Effector memory CD8-positive, alpha-beta T cell (primary cell): ENCODE measurements around the gene CRYBG2.
A peak's percentile ranks its signal among the peaks of the same experiment; 100 is the strongest.

Source experiments
- ATAC-seq: fragments of 150-1000 bp; cut with Tn5 transposase; replicated peaks from 2 replicates; pipeline ENCODE4 v1.10.0; 2021; ENCODE audit warnings: mild to moderate bottlenecking, moderate library complexity
- DNase-seq, 3 experiments: peaks; one replicate each; pipeline ENCODE4 v3.0.0; 2021
- H3K27ac Mint-ChIP-seq, 2 donors: one replicate each; pipeline ENCODE4 v1.8.0; 2022; ENCODE audit warnings: mild to moderate bottlenecking in 2 of 2, mixed read lengths in 2 of 2, moderate library complexity in 2 of 2
- H3K27me3 Mint-ChIP-seq, 2 donors: one replicate each; pipeline ENCODE4 v1.8.0; 2022; ENCODE audit warnings: mixed read lengths in 2 of 2
- H3K36me3 Mint-ChIP-seq: one replicate; pipeline ENCODE4 v1.8.0; 2022; ENCODE audit warnings: mild to moderate bottlenecking, moderate library complexity, mixed read lengths; ENCODE audit not compliant: insufficient read depth
- H3K4me1 Mint-ChIP-seq, 2 donors: one replicate each; pipeline ENCODE4 v1.8.0; 2022; ENCODE audit warnings: low read depth in 2 of 2, mixed read lengths in 2 of 2
- H3K4me3 Mint-ChIP-seq, 2 donors: one replicate each; pipeline ENCODE4 v1.8.0; 2022; ENCODE audit warnings: mild to moderate bottlenecking in 2 of 2, mixed read lengths in 2 of 2, moderate library complexity in 2 of 2
- H3K9me3 Mint-ChIP-seq, 2 donors: one replicate each; pipeline ENCODE4 v1.8.0; 2022; ENCODE audit warnings: mixed read lengths in 2 of 2

CRYBG2 gene

GRCh38 chr1:26363549-26364448, 9.9 kb upstream of the CRYBG2 start:
- Mint-ChIP-seq H3K9me3 (no peaks in the 10 kb centered on the region), H3K36me3 (peaks cover 43% of the 10 kb centered on the region), H3K27ac (peak overlapping the region in 1 of 2 donors; percentile 75), H3K4me1 (peaks cover 48 to 49% of the 10 kb centered on the region in 2 donors), H3K4me3 (peak overlapping the region in 1 of 2 donors; percentile 45), H3K27me3 (peaks cover 38 to 65% of the 10 kb centered on the region in 2 donors)
- DNase-seq (peak; percentile 83 to 87 (median 85)), ATAC-seq (peak; percentile 71)

DNA sequence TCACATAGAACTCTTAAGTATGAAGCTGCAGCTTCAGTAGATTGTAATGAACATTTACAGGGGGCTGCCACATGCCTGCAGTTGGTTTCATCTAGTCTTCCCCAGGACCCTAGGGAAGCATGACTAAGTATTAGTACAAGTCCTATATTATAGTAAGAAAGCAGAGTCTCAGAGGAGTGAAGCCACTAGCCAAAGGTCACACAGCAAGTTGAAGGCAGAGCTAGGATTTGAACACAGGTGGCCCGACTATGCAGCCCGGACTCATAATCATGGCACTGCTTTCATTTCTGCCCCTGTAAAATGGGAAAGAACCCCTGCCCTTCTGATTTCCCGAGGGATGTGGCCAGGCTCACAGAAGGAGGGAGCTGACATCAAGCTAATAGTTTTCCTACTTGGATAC, 8.4 kb upstream of the CRYBG2 start:
- H3K4me3 Mint-ChIP-seq = no peak overlapping the region

DNA sequence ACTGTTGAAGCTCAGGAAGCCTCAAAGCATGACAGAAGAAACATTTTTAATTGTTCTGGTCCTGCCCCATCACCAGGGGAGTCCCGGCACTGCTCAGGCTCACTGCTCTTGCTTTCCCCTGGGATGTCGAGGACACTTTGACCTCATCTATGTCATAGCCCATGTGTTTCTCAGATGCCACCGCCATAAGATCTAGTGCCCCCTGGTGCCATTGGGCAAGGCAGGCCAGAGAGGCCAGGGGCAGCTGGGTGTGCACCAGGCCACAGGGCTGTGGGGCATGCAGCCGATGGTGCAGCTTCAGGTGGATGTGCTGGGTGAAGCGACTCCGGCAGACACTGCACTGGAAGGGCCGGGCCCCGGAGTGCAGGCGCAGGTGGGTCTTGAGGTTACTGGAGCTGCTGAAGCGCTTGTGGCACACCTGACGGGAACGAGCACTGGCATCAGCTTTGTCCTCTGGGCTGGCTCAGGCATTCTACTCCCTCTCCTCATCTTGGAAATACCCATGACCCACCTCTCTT, 7.7 kb upstream of the CRYBG2 start:
- Mint-ChIP-seq H3K4me1 (peaks cover 43 to 47% of the 10 kb centered on the region in 2 donors), H3K9me3 (no peaks in the 10 kb centered on the region), H3K4me3 (peak overlapping the region in 1 of 2 donors; percentile 80), H3K27ac (no peak overlapping the region), H3K27me3 (peaks cover 39 to 56% of the 10 kb centered on the region in 2 donors), H3K36me3 (peaks cover 37% of the 10 kb centered on the region)
- DNase-seq (no peak), ATAC-seq (no peak)

More for the DNA sequence above, 8.4 kb upstream of the CRYBG2 start:
- no peaks in the 10 kb centered on the region for H3K9me3 Mint-ChIP-seq
- H3K36me3 Mint-ChIP-seq = peaks cover 44% of the 10 kb centered on the region
- peaks cover 39 to 61% of the 10 kb centered on the region in 2 donors for H3K27me3 Mint-ChIP-seq
- H3K4me1 Mint-ChIP-seq = peaks cover 43 to 49% of the 10 kb centered on the region in 2 donors
- H3K27ac Mint-ChIP-seq = no peak overlapping the region
- DNase-seq (no peak), ATAC-seq (no peak)

DNA sequence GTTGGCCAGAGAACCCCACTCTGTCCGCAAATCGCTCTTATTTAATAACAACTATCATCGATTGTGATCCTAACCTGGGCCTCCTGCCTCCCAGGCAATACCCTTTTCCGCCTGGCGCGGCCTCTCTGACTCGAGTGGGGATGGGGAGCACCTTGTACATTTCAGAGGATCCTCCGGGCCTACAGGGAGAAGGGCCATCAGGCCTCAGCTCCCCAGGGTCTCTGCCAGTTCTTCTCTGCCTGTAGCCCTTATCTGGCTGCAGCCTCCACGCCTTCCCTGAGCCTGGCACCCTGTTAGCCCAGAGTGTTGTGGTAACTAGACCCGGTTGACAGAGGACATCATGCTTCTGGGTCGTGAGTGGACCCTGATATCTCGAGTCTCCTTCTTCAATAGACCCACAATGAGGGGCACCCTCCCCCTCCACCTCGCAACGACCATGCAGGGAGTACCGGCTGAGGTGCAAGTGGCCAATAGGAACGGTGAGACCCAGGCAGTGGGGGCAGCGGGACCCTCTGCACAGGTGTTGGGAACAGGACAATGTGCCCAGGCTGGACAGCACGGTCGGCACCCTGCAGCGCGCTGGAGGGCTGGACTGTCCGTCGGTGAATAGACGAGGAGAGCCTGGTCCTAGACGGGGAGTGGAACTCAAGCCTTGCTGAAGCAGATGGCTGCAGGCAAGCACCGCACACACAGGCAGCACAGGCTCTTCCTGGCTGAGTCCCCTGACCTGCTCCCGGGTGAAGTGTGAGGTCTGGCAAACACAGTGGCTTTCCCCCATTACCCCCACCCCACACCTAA, 7.1 kb upstream of the CRYBG2 start:
- no peaks in the 10 kb centered on the region for H3K9me3 Mint-ChIP-seq
- peaks cover 43 to 45% of the 10 kb centered on the region in 2 donors for H3K4me1 Mint-ChIP-seq
- H3K4me3 Mint-ChIP-seq = peak overlapping the region; percentile 71 to 80
- H3K27me3 Mint-ChIP-seq = peaks cover 39 to 56% of the 10 kb centered on the region in 2 donors
- peak overlapping the region in 1 of 2 donors; percentile 83 for H3K27ac Mint-ChIP-seq
- ATAC-seq = no peak
- peaks cover 32% of the 10 kb centered on the region for H3K36me3 Mint-ChIP-seq
- DNase-seq = no peak

- peaks cover 28% of the 10 kb centered on the region for H3K36me3 Mint-ChIP-seq
- peaks cover 44 to 46% of the 10 kb centered on the region in 2 donors for H3K4me1 Mint-ChIP-seq
- ATAC-seq (peak; percentile 10), DNase-seq (peak in 2 of 3 experiments; percentile 27 to 35)
- H3K27me3 Mint-ChIP-seq = peaks cover 44 to 55% of the 10 kb centered on the region in 2 donors
- H3K9me3 Mint-ChIP-seq = no peaks in the 10 kb centered on the region
- peak overlapping the region; percentile 71 to 80 for H3K4me3 Mint-ChIP-seq
- peak overlapping the region in 1 of 2 donors; percentile 83 for H3K27ac Mint-ChIP-seq
Observed at GRCh38 chr1:26359981-26360806, 6.3 kb upstream of the CRYBG2 start.

DNA sequence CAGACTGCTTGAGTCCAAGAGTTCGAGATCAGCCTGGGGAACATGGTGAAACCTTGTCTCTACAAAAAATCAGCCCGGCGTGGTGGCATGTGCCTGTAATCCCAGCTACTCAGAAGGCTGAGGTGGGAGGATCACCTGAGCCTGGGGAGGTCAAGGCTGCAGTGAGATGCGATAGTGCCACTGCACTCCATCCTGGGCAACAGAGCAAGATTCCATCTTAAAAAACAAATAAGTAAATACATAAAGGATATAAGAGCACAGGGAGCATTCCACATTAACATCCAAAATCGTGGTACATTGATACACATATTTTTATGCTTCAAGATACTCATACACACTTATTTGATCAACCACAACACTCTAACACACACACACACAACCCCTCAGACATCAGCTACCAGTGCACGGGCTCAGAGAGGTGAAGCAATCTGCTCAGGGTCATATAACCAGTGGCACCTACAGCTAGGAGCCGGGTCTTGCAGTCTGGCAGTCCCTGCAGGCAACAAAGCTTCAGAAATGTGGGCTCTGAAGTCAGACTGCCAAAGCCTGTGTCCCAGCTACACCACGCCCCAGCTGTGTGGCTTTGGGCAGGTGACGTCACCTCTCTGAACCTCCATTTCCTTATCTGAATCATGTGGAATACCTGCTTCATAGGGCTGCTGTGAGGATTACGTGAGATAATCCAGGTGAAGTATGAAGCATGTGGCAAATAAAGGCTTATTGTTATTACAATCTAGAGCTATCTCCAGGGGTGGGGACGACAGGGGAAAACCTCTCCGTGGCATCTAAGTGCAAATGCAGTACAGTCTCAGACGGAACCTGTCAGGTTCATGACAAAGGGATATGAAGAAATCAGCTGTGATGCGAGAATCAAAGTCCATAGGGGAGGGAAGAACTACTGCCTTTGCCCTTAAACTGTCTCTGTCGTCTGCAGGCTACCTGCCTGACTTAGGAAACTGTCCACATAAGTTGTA, 4.8 kb upstream of the CRYBG2 start:
- Mint-ChIP-seq H3K4me3 (peak overlapping the region; percentile 46 to 71), H3K27me3 (peaks cover 34 to 41% of the 10 kb centered on the region in 2 donors), H3K27ac (peak overlapping the region; percentile 6 to 18), H3K4me1 (peaks cover 31 to 38% of the 10 kb centered on the region in 2 donors), H3K36me3 (peaks cover 13% of the 10 kb centered on the region), H3K9me3 (no peaks in the 10 kb centered on the region)
- DNase-seq (peak; percentile 54 to 62 (median 56)), ATAC-seq (peak; percentile 88)

DNA sequence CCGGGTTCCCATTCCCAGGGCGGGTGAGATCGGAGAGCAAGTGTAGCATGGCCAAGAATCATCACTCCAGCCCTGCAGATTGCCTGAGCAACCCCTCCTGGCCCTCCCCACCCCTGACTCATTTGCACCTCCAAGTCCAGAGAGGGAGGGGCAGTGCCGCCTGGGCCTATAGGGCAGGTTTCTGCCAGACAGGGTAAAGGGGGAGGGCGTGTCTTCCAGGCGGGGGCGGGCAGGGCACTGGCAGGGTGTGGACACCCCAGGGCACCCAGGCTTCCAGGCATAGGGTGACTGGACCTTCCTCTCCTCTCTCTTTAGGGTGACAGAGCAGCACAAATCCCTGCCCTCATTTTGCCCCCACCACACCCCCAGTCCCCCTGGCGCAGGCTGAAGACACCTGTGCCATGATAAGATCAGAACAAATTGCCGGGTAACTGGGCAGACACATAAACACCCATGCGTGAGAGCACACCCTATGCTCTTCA, 3.2 kb upstream of the CRYBG2 start:
- H3K27ac Mint-ChIP-seq = no peak overlapping the region
- no peak for ATAC-seq
- H3K27me3 Mint-ChIP-seq = peaks cover 31 to 35% of the 10 kb centered on the region in 2 donors

GRCh38 chr1:26356106-26356505, 2.2 kb upstream of the CRYBG2 start:
- H3K27ac Mint-ChIP-seq = no peak overlapping the region

More for the DNA sequence above, 3.2 kb upstream of the CRYBG2 start:
- peaks cover 13% of the 10 kb centered on the region for H3K36me3 Mint-ChIP-seq
- H3K9me3 Mint-ChIP-seq = no peaks in the 10 kb centered on the region
- no peak overlapping the region for H3K4me3 Mint-ChIP-seq
- peaks cover 25 to 30% of the 10 kb centered on the region in 2 donors for H3K4me1 Mint-ChIP-seq
- DNase-seq = no peak

GRCh38 chr1:26354972-26355371, 1.0 kb upstream of the CRYBG2 start:
- peaks cover 10 to 19% of the 10 kb centered on the region in 2 donors for H3K27me3 Mint-ChIP-seq
- no peak overlapping the region for H3K4me3 Mint-ChIP-seq
- H3K9me3 Mint-ChIP-seq = no peaks in the 10 kb centered on the region
- H3K27ac Mint-ChIP-seq = no peak overlapping the region
- DNase-seq (no peak), ATAC-seq (no peak)
- H3K36me3 Mint-ChIP-seq = peaks cover 8% of the 10 kb centered on the region
- peaks cover 13 to 18% of the 10 kb centered on the region in 2 donors for H3K4me1 Mint-ChIP-seq

More at GRCh38 chr1:26356106-26356505, 2.2 kb upstream of the CRYBG2 start:
- Mint-ChIP-seq H3K4me1 (peaks cover 22 to 27% of the 10 kb centered on the region in 2 donors), H3K4me3 (no peak overlapping the region), H3K27me3 (peaks cover 21 to 25% of the 10 kb centered on the region in 2 donors), H3K36me3 (peaks cover 10% of the 10 kb centered on the region), H3K9me3 (no peaks in the 10 kb centered on the region)
- no peak for ATAC-seq
- no peak for DNase-seq

DNA sequence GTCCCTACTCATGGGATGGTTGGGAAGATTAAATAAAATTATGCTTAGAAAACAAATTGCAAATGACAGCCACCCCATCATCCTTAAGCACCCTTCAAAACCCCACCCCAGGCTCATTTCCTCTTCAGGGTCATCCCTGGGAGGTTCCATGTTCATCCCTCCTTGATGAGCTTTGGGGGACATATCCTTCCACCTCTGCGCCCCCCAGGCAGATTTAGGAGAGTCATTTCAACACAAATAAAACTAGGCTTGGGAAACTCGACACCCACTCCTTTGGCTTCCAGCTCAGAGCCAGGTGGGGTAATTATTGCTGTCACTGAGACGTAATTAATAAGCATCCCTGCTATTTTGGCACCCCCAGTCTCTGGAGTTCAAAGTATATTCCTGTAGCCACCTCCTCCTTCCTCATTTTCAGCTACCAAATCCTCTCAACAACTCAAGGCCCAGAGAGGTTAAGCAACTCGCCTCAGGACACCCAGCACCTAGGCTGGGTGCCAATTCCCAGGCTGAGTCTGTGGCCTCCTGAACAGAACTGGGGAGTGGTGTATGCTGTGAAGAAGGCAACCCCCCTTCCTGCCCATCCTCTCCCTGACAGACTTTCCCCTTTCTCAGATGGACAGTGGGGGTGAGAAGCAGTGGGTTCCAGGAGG, 595 bp downstream of the CRYBG2 start:
- Mint-ChIP-seq H3K4me1 (peaks cover 3% of the 10 kb centered on the region in 2 donors), H3K9me3 (no peaks in the 10 kb centered on the region), H3K4me3 (no peak overlapping the region), H3K36me3 (peaks cover 3% of the 10 kb centered on the region), H3K27ac (no peak overlapping the region), H3K27me3 (peaks cover 6 to 9% of the 10 kb centered on the region in 2 donors)
- ATAC-seq (no peak), DNase-seq (no peak)

DNA sequence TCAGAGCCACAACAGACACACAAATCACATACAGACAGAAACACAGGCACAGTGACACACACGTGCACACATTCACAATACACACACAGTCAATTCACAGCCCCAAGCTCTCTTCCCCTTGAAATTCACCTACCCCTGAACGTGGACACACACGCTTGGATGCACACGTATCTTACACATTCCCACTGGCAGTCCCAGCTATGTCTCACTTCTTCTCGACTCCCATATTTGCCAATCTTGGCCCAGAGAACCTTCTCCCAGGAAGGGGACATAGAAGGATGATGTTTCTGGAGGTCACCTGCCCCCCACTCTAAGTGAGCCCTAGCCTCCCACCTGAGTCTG, 1.6 kb downstream of the CRYBG2 start:
- H3K4me3 Mint-ChIP-seq = no peak overlapping the region
- no peak overlapping the region for H3K27ac Mint-ChIP-seq
- peaks cover 6 to 9% of the 10 kb centered on the region in 2 donors for H3K27me3 Mint-ChIP-seq
- ATAC-seq (no peak), DNase-seq (no peak)
- H3K9me3 Mint-ChIP-seq = no peaks in the 10 kb centered on the region
- peaks cover 3% of the 10 kb centered on the region for H3K36me3 Mint-ChIP-seq
- H3K4me1 Mint-ChIP-seq = peaks cover 2 to 3% of the 10 kb centered on the region in 2 donors
